Activated naive CD4-positive, alpha-beta T cell treated with Interleukin-2 at 50 U/mL for 16 hours (primary cell): ENCODE data around the gene P2RX4.
"Not testable (repeated sequence)": the region's sequence is repeated elsewhere in the genome, so short reads cannot be mapped to it uniquely, and the experiment has no call there.

Experiments
- DNase-seq: peaks from one replicate; pipeline ENCODE4 v3.0.0-alpha.2; 2020

Gene P2RX4

DNA sequence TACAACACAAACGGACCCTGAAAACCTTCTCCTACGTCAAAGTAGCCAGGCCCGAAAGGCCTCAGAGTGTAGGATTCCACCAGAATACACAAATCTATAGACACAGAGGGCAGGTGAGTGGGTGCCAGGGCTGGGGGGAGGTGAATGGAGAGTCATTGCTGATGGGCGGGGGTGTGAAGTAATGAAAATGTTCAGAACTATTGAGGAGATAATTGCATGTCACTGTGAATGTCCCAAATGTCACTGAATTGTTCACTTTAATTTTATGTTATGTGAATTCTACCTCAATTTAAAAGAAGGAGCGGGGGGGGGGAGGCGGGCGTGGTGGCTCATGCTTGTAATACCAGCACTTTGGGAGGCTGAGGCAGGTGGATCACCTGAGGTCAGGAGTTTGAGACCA, 36.0 kb downstream of the P2RX4 start:
- no peak for DNase-seq

DNA sequence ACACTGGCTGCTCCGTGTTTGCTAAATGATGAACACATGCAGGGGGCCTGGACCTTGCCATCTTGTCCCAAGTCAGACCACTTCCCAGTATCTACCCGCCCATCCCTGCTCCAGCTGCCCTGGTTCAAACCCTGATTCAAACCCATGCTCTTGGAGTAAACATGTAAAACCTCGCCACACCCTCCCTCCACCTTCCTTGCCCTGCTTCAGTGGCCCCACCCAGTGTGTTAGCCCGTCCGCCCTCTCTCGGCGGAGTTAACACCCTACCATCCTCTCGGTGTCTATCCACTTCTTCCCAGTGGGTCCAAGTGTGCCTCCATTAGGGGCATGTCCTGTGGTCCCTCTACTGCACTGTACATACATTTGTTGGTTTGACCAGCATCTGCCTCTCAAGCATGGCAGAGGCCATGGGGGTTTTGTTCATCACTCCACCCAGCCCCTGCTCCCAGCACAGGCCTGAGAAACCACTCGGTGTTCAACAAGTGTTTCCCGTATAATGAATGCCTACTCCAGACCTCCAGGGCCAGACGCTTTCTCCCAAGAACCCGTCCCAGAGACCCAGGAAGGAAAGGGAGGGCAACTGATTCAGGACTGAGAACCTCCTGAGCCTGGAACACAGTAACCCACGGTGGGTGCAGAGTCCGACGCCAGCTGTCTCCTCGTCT, 37.1 kb downstream of the P2RX4 start:
- DNase-seq: no peak

DNA sequence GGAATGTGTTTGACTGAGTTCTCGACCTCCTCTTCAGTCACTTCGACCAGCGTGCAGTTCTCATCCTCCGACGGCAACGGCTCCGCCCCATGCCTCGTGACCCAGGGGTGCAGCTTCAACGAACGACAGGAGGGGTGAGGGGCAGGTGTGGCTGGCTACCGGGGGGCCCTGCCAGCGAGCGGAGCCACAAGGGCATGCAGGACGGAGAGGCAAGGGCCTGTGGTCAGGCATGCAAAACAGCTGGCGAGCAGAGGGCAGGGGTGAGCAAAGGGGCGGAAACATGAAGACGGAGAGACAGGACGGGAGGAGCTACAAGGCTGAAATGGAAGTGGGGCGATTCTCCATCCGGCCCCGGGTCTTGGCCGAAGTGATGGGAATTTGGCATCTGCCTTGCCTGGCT, 38.7 kb downstream of the P2RX4 start:
- DNase-seq: no peak

DNA sequence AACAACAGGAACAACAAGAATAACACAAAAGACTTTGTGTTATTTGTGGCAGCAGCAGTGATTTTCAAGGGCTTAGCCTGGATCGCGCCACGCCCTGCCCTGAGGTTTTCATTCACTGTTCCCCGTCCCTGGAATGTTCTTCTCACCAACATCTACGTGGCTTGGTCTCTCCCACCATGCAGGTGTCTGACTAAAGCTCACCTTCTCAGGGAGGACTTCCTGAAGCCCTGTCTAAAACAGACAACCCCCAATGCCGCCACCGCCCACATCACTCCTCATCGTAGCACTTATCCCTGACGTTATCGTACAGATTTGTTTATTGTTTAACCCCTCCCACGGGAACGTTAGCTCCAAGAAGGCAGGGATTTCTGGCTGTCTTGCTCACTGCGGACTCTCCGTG, 40.4 kb downstream of the P2RX4 start:
- DNase-seq: no peak

DNA sequence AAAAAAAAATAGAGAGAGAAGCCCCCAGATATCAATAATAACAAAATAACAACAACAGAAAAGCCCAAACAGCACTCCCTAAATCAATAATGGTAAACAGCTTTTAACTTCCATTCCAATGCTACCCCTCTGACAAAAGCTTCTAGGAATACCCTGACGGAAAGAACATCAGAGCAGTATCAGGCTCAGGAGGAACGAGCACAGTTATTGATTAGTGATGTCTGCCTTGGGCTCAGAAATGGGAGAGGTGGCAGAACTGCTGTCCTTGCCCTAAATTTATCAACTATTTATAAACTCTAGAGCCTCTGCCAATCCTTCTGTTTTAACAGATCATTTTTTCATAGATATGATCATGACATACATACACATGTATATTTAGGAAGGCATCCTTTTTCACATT, 41.9 kb downstream of the P2RX4 start:
- no peak for DNase-seq

DNA sequence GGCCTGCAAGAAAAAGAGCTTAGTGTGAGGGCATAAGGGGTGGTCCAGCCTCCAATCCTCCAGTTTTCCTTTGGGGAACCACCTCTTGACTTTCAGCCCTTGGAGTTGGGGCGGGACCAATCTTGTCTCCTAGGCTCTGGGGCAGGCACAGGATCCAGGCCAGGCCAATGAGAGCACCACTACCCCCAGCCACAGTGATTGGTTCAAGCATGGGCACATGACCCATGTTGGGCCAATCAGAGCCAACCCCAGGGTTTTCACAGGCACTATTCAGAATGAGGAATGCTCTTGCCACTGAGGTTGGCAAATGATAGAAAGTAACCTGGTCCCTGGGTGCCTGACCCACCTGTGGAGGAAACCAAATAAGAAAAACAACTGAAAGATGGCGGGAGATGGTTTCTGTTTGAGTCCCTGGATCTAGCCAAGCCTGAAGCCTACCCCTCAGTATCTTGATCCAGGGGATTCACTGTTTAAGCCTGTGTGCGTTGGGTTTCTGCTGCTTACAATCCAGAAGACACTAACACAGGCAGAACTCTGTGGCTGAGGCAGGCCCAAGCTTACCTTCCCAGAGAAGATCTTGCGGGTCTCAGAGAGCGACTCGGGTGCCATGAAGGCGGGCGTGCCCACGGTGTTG, 42.9 kb downstream of the P2RX4 start:
- no peak for DNase-seq

DNA sequence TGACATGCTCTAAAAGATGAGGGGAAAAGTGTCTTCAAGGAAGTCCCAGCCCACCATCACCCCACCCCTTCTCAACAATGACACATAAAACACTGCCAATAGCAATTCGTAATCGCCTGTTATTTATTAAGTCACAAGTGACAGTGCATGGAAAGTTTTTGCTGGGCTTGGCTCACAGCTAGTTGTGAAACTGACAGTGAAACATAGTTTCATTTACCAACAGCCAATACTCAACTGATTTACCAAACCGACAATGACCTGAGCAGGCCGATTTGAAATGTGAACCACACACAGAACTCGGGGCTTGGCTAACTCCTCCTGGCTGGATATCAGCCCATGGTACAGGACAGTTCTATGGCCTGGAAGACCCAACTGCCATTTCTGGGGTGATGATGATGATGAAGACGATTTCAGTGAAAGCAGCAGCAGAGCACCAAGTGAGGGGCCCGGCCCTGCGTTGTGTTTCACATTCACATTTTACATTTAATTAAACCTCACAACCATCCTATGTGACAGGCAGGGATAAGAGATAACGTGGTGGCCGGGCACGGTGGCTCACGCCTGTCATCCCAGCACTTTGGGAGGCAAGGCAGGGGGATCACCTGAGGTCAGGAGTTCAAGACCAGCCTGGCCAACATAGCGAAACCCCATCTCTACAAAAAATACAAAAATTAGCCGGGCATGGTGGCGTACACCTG, 43.9 kb downstream of the P2RX4 start:
- DNase-seq: no peak

DNA sequence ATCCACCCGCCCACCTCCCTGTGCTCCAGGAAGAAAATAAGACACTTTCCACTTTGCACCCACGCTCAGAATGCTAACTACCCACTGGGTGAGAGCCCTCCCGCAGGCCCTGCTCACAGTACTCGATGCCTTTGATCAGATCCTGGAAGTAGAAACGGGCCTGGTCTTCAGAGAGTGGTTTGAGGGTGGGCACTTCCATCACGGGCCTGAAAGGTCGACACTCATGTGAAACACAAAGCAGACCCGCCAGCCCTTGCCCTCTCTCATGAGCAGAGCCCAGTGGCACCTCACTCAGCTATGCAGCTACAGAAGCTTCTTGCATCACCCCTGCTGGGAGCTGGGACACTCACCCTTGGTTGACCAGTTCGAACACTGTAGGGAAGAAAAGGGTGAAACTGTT, 45.5 kb downstream of the P2RX4 start:
- no peak for DNase-seq

DNA sequence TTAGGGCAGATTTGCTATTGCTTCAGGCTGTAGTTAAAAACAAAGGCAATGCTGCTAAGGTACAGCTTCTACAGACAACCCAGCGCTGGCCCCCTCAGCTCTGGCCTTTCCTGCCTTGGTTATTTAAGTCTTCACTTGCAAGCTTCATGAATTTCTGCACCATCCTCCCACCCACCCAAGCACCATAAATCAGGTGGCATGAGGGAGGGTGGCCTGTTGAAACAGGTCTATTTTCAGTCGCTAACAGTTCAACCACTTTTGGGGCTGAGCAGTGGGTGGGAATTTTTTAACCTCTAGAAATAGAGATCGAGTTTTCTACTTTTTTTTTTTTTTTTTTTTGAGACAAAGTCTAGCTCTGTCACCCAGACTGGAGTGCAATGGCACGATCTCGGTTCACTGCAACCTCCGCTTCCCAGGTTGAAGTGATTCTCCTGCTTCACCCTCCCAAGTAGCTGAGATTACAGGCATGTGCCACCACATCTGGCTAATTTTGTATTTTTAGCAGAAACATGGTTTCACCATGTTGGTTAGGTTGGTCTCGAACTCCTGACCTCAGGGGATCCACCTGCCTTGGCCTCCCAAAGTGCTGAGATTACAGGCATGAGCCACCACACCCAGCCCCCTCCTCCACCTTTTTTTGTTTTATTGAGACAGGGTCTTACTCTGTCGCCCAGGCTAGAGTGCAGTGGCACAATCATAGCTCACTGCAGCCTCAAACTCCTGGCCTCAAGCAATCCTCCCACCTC, 47.9 kb downstream of the P2RX4 start:
- DNase-seq: not testable (repeated sequence)

DNA sequence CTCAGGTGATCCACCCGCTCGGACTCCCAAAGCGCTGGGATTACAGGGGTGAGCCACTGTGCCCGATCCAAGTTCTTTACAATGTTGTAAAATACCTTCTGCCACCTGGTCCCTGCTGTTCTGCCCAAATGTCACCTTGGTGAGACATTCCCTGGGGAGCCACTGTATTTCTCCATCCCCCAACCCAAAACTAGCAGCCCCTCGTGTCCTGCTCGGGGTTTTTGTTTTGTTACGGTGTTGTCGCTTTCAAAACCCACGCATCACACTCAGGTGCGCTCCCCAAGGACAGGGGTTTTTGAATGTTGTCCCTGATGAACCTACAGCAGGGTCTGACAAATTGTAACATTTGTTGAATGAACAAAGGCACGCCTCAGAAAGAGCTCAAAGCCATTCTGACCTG, 49.1 kb downstream of the P2RX4 start:
- no peak for DNase-seq

DNA sequence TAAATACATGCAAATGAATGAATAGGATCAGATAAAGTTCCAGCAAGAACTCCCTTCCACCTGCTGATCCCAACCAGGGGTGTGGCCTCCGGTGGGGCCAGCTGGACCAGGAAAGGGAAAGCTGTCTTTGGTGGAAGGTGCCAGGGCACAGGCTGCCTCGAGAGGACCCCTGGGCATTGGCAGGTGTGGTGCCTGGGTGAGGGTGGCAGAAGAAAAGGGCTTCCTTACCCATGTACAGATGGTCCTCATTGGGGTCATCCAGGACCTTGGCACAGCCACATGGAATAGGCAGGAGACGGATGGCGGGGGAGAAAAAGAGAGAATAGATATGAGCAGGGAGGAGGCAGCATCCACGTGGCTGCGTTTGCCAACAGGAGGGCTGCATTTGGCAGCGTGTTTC, 50.2 kb downstream of the P2RX4 start:
- DNase-seq: no peak

DNA sequence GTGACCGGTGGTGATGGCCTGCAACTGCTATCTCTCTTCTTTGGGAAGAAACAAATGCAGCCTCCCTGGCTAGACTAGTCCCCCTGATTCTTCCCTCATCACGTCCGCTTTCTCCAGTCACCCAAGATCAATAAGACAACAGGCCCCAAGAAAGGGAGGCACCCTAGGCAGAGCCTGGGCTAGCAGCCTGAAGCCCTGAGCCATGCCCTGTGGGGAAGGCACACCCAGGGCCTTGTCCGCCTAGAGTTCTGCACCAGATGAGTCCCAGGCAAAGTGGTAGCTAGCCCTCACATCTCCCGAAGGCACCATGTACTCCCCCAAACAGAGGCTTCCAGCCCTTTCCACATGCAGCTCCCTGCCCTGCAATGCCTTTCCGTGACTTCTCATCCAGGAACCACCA, 51.5 kb downstream of the P2RX4 start:
- no peak for DNase-seq

DNA sequence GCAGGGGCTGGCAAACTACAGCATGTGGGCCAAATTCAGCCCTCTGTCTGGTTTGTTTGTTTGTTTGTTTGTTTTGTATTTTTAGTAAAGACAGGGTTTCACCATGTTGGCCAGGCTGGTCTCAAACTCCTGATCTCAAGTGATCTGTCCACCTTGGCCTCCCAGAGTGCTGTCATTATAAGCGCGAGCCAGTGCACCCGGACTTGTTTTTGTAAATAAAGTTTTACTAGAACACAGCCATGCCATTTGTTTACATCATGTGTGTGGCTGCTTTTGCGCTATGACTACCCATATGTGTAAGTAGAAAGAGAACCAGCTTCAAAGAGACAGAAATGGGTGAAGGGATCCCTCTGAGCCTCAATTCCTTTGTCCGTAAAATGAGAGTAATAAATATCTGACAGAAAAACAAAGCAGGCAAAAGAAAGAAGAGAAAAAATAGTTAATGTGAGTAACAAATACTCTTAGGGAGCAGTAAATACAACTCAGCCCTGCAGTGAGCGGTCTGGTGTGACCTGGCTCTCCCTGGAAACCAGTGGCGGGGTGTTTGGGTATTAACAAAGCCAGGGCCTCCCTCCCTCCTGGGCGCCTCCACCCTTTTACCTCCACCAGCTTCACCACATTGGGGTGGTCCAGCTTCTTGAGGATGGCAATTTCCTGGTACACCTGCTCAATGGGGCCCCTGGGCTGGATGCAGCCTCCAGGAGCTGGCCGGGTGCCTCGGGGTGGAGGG, 53.4 kb downstream of the P2RX4 start:
- no peak for DNase-seq

DNA sequence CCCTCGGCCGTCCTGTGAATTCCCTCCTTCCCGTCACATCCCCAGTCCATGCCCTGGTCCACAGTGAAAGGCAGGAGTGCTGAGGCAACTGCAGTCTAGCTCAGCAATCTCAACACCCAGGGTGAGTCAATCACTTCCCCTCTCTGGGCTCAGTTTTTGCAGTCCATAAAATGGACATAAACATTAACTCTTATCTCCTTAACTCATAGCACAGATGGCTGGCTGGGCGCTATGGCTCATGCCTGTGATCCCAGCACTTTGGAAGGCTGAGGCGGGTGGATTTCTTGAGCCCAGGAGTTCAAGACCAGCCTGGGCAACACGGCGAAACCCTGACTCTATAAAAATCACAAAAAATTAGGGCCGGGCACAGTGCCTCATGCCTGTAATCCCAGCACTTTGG, 54.2 kb downstream of the P2RX4 start:
- no peak for DNase-seq

DNA sequence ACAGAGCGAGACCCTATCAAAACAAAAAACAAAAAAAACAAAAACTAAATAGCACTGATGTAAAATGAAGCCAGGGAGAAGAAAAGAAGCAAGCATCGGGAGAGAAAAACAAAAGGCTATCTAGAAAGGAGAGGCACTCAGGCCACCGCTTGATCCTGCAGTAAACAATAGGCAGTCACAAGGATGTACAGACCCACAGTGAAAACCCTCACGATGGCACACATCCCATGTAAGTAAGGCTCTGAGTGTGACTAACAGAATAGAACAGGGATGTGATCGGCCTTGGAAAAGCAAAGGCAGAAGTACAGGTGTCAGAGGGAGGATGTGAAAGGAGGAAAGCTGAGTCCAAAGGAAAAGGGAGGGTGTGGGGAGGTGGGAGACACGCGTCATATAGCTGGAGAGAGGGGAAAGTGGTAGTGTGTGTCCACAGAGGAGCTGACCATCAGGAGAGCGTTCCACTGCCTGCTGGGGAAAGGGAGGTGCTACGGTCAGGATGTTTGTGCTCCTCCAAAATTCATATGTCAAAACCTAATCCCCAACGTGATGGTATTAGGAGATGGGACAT, 55.1 kb downstream of the P2RX4 start:
- no peak for DNase-seq

DNA sequence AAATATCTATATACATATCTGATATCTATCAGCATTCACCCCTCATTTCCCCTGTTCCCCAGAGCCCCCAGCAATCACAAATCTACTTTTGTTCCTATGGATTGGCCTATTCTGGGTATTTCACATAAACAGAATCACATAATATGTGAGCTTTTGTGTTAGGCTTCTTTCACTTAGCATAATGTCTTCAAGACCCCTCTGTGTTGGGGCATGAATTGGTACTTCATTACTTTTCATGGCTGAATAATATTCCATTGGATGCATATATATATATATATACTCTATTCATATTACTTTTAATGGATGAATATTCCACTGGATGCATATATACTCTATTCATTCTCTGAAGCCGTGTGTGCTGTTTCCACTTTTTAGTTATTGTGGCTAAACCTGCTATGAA, 57.9 kb downstream of the P2RX4 start:
- DNase-seq: no peak

DNA sequence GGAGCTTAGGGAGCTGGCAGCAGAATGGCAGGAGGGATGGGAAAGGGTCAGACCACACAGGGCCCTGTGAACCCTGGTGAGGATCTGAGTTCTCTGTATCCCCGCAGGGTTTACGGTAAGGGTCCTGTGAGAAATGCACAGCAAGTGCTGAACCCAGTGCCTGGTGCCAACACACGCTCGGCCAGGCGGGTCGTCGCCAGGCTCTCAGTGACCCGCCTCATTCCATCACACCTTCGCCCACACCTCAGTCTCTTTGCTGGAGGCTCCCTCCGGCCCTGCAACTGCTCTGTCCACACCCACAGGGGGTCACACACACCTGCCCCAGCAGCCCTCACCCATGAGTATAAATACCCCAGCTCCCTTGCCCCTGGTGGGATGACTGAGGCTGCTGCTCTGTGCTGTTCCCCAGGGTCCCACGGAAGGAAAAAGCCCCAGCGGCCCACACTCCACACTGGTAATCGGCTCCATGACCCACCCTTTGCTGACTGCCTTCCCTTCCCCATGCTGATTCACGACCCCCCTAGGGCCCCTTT, 63.5 kb downstream of the P2RX4 start:
- DNase-seq: no peak

DNA sequence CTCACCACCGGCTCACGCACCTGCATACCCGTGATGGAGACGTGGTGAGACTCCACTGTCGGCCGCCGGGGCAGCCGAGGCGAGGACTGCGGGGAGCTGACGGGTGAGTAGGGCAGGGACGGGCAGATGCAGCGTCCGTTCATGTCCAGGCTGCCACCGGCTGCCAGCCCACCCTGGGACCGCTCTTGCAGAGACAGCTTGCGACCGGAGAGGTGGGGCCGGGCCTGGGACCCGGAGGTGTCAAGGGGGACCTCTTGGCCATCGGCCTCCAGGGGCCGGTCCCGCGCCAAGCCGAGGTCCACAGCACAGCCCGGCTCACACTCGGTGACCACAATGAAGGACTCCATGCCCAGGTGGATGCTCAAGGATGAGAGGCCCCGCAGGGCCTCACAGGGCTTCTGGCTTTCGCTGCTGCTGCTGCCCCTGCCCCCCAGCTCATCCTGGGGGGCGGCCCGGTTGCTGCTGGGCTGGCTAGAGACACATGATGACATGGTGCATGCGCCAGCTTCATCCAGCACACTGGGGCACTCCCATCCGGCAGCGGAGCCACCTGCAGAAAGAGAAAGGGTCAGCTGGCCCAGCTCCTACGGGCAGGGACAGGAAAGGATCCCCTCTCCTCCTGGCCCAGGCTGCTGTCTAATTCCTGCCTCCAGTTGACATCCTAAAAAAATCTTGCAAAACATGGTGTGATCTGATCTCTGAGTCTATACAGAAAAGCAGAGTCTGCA, 64.3 kb downstream of the P2RX4 start:
- no peak for DNase-seq

DNA sequence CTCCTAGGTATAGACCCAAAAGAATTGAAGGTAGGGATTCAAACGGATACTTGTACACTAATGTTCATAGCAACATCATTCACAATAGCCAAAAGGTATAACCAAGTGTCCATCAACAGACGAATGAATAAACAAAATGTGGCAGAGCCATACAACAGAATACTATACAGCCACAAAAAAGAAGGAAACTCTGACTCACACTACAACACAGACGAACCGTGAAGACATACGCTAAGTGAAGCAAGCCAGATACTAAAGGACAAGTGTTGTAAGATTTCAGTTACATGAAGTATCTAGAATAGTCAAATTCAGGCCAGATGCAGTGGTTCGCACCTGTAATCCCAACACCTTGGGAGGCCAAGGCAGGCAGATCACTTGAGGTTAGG, 67.4 kb downstream of the P2RX4 start:
- DNase-seq: no peak

DNA sequence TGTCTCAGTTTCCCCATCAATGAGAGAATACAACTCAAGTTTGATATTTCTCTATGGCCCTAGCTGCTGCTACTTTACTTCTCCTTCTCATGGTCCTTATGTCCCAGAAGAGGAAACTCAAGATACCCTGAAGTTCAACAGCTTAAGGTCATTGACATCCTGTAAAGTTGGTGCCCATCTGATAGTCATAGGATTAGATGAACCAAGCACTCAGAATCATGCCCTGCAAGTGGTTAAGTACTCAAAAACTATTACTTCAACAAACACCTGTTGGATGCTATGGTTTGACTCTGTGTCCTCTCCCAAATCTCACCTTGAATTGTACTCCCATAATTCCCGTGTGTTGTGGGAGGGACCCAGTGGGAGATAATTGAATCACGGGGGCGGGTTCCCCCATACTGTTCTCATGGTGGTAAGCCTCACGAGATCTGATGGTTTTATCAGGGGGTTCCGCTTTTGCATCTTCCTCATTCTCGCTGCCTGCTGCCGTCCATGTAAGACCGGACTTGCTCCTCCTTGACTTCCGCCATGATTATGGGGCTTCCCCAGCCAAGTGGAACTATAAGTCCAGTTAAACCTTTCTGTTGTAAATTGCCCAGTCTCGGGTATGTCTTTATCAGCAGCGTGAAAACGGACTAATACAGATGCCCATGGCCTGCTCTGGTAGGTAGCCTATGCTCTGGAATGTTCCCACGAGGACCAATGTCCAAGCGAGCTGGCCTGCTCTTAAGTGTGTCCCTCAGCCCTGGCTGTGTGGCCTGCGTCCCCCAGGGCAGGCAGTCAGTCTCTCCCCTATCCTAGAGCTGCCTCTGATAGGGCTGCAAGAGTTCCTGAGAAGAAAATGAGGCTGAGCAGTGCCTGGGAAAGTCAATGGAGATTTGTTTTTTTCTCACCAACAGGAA, 68.5 kb downstream of the P2RX4 start:
- no peak for DNase-seq

DNA sequence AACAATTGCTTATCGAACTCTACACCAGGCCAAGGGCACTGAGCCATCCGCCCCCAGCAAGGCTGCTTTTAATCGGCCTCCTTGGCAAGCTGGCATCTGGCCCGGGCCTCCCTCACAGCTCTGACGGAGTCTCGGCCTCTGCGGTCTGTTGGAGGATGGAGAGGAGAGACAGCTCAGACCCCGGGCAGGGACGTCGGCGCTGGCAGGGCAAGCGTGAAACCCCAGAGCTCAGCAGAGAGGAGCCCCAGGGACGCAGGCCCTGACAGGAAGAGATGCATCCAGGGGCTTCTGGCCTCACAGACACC, 69.1 kb downstream of the P2RX4 start:
- no peak for DNase-seq
